Measurements from ENCODE around the gene FAN1. TPM values are rescaled to one million over a fixed set of nuclear protein-coding genes. Genes with fewer than 3 reads are reported as not detected.

FAN1 gene
- total RNA-seq, 1 experiment from 2014 or later = 10.2 TPM

GRCh38 chr15:30930422-30930821, 26.7 kb downstream of the FAN1 start:
- no peaks in the 10 kb centered on the region for H3K9me2 ChIP-seq (ENCODE audit: insufficient read depth)
- no peaks in the 10 kb centered on the region for H3F3A ChIP-seq (ENCODE audit: insufficient read depth, low read depth)
- no peak overlapping the region for H3K4me3 ChIP-seq
- ChIA-PET POLR2A (ENCODE audit: unreplicated experiment) (no interaction called here), CTCF (no interaction called here)
- TF ChIP-seq EZH2 (IDR thresholded peaks at IDR 0.05; ENCODE audit: low read depth) (no peak), CTCF (conservative IDR thresholded peaks at IDR 0.05) (no peak)
- intact Hi-C loops (cut with micrococcal nuclease; ENCODE audit: unreplicated experiment) = no loop called here
- no peak overlapping the region for H3K27ac ChIP-seq
- no peaks in the 10 kb centered on the region for H3K9me3 ChIP-seq (ENCODE audit: insufficient read depth, low read depth)
- H3K27me3 ChIP-seq (ENCODE audit: insufficient read depth, low read depth) = no peaks in the 10 kb centered on the region
- H3K79me2 ChIP-seq (ENCODE audit: low read depth) = no peaks in the 10 kb centered on the region
- no TSS peak for BruUV-seq (replicated peaks)
- no peak overlapping the region for H2AFZ ChIP-seq
- no peaks in the 10 kb centered on the region; the same call in 1 of the 2 replicates for H3K36me3 ChIP-seq (ENCODE audit: low read depth)
- no peaks in the 10 kb centered on the region for H3K4me1 ChIP-seq (replicated peaks; ENCODE audit: insufficient read depth)
- no peaks in the 10 kb centered on the region for H4K20me1 ChIP-seq (ENCODE audit: insufficient read depth)
- no peak overlapping the region for H3K4me2 ChIP-seq
- no peak for DNase-seq

GRCh38 chr15:30933293-30933692, 29.6 kb downstream of the FAN1 start:
- TF ChIP-seq EZH2 (IDR thresholded peaks at IDR 0.05; ENCODE audit: low read depth) (no peak), CTCF (conservative IDR thresholded peaks at IDR 0.05) (no peak)
- CTCF ChIA-PET = no interaction called here
- intact Hi-C loops (cut with micrococcal nuclease; ENCODE audit: unreplicated experiment) = no loop called here
- BruUV-seq (replicated peaks) = no TSS peak
- Histone ChIP-seq H3K27me3 (ENCODE audit: insufficient read depth, low read depth) (no peaks in the 10 kb centered on the region), H3K9me2 (ENCODE audit: insufficient read depth) (no peaks in the 10 kb centered on the region), H2AFZ (no peak overlapping the region), H4K20me1 (ENCODE audit: insufficient read depth) (no peaks in the 10 kb centered on the region), H3K36me3 (ENCODE audit: low read depth) (no peaks in the 10 kb centered on the region; the same call in 1 of the 2 replicates), H3K4me2 (no peak overlapping the region), H3K27ac (no peak overlapping the region), H3K79me2 (ENCODE audit: low read depth) (no peaks in the 10 kb centered on the region), H3K4me3 (no peak overlapping the region), H3F3A (ENCODE audit: insufficient read depth, low read depth) (no peaks in the 10 kb centered on the region), H3K4me1 (replicated peaks; ENCODE audit: insufficient read depth) (no peaks in the 10 kb centered on the region), H3K9me3 (ENCODE audit: insufficient read depth, low read depth) (no peaks in the 10 kb centered on the region)
- POLR2A ChIA-PET (ENCODE audit: unreplicated experiment) = no interaction called here
- DNase-seq = no peak

DNA sequence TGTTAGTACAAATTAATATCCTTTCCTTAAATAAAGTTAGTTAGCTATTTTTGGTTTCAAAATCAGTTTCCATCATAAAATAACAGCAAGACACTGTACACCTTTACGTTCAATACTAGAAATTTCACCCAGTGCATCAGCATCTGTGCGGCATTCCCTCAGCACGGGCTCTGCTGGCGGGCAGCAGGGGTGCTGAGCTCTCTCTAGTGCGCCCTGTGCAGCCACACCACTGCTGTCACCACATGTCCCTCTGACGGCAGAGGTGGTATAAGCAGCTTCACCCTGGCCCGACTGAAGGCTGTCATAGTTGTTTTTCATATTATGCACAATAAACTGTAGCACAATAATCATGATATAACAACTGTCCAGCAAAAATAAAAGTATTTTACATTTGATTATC, 35.4 kb downstream of the FAN1 start:
- no peaks in the 10 kb centered on the region for H3F3A ChIP-seq (ENCODE audit: insufficient read depth, low read depth)
- no TSS peak for BruUV-seq (replicated peaks)

More for the DNA sequence above, 35.4 kb downstream of the FAN1 start:
- CTCF ChIA-PET = no interaction called here
- no peaks in the 10 kb centered on the region for H3K79me2 ChIP-seq (ENCODE audit: low read depth)
- POLR2A ChIA-PET (ENCODE audit: unreplicated experiment) = no interaction called here
- H3K4me3 ChIP-seq = no peak overlapping the region
- no peak overlapping the region for H3K4me2 ChIP-seq
- no peaks in the 10 kb centered on the region for H3K27me3 ChIP-seq (ENCODE audit: insufficient read depth, low read depth)
- no peaks in the 10 kb centered on the region for H4K20me1 ChIP-seq (ENCODE audit: insufficient read depth)
- H3K36me3 ChIP-seq (ENCODE audit: low read depth) = no peaks in the 10 kb centered on the region; the same call in 1 of the 2 replicates
- no peaks in the 10 kb centered on the region for H3K9me2 ChIP-seq (ENCODE audit: insufficient read depth)
- no peak for DNase-seq
- intact Hi-C loops (cut with micrococcal nuclease; ENCODE audit: unreplicated experiment) = no loop called here
- H3K4me1 ChIP-seq (replicated peaks; ENCODE audit: insufficient read depth) = no peaks in the 10 kb centered on the region
- no peak overlapping the region for H2AFZ ChIP-seq
- H3K27ac ChIP-seq = no peak overlapping the region
- no peak for TF ChIP-seq EZH2 (IDR thresholded peaks at IDR 0.05; ENCODE audit: low read depth)
- no peak for TF ChIP-seq CTCF (conservative IDR thresholded peaks at IDR 0.05)
- H3K9me3 ChIP-seq (ENCODE audit: insufficient read depth, low read depth) = no peaks in the 10 kb centered on the region

Data from PC-9 (cell line).